ENCODE results near the gene APOD. TPM values are rescaled to one million over a fixed set of nuclear protein-coding genes. Genes with fewer than 3 reads are reported as not detected.
"Not testable (repeated sequence)": the region's sequence is repeated elsewhere in the genome, so short reads cannot be mapped to it uniquely, and the experiment has no call there.

The APOD gene
- total RNA-seq, 2 experiments from 2014 or later: not detected

GRCh38 chr3:195616681-195617080 is 32.9 kb upstream of the APOD start:
- ChIA-PET CTCF (no interaction called here), POLR2A (no interaction called here)
- ATAC-seq (no peak), DNase-seq (no peak)
- H3K36me3 Mint-ChIP-seq (ENCODE audit: low read depth): no peaks in the 10 kb centered on the region
- no peak for TF ChIP-seq CTCF (IDR thresholded peaks at IDR 0.05)
- H3K4me1 Mint-ChIP-seq (ENCODE audit: low read depth): peaks cover 19% of the 10 kb centered on the region
- intact Hi-C loops (cut with micrococcal nuclease): no loop called here
- no peak overlapping the region for H3K27ac Mint-ChIP-seq
- no peaks in the 10 kb centered on the region for H3K27me3 Mint-ChIP-seq
- H3K9me3 Mint-ChIP-seq: no peaks in the 10 kb centered on the region
- no peak overlapping the region for H3K4me3 Mint-ChIP-seq

GRCh38 chr3:195615952-195616537 is 32.3 kb upstream of the APOD start:
- CTCF ChIA-PET, ATAC-seq: not testable (repeated sequence)

GRCh38 chr3:195614672-195615504 is 31.1 kb upstream of the APOD start:
- peak; percentile 78 for ATAC-seq
- not testable (repeated sequence) for H3K9me3 Mint-ChIP-seq; H3K36me3 Mint-ChIP-seq (ENCODE audit: low read depth); H3K4me3 Mint-ChIP-seq; H3K27me3 Mint-ChIP-seq
- intact Hi-C loops (cut with micrococcal nuclease): loop anchor here (2.0 kb wide), 1 partner anchor 106 kb away; the partner anchor contains the start of gene MUC20
- ChIA-PET CTCF (interaction anchor here (1.7 kb wide), 1 partner anchor 31 kb away, joined by 3 read pairs; the partner anchor contains the start of gene APOD), POLR2A (interaction anchor here (1.0 kb wide), 2 partner anchors 31 to 106 kb away, joined by 4 to 5 read pairs; partner anchors contain the start of gene APOD)
- DNase-seq: peak; percentile 50
- H3K27ac Mint-ChIP-seq: peak overlapping the region; percentile 68
- peaks cover 20% of the 10 kb centered on the region for H3K4me1 Mint-ChIP-seq (ENCODE audit: low read depth)

More at GRCh38 chr3:195615952-195616537, 32.3 kb upstream of the APOD start:
- DNase-seq; H3K4me3 Mint-ChIP-seq; POLR2A ChIA-PET; H3K27me3 Mint-ChIP-seq; H3K9me3 Mint-ChIP-seq; H3K27ac Mint-ChIP-seq; H3K36me3 Mint-ChIP-seq (ENCODE audit: low read depth): not testable (repeated sequence)
- peaks cover 17% of the 10 kb centered on the region for H3K4me1 Mint-ChIP-seq (ENCODE audit: low read depth)
- intact Hi-C loops (cut with micrococcal nuclease): loop anchor here (2.0 kb wide), 1 partner anchor 105 kb away; the partner anchor contains the start of gene MUC20

GRCh38 chr3:195613468-195614069 is 29.8 kb upstream of the APOD start:
- peaks cover 9% of the 10 kb centered on the region for H3K9me3 Mint-ChIP-seq
- H3K27ac Mint-ChIP-seq: peak overlapping the region; percentile 68
- ATAC-seq (no peak), DNase-seq (no peak)
- peaks cover 32% of the 10 kb centered on the region for H3K4me1 Mint-ChIP-seq (ENCODE audit: low read depth)
- peaks cover 12% of the 10 kb centered on the region for H3K36me3 Mint-ChIP-seq (ENCODE audit: low read depth)
- no peaks in the 10 kb centered on the region for H3K27me3 Mint-ChIP-seq
- CTCF ChIA-PET: interaction anchor here (1.0 to 1.7 kb wide), 2 partner anchors 30 to 932 kb away, joined by 3 read pairs; partner anchors contain the start of gene APOD
- POLR2A ChIA-PET: interaction anchor here (0.6 to 1.0 kb wide), 2 partner anchors 108 to 386 kb away, joined by 3 to 5 read pairs; no protein-coding TSS in a partner anchor
- intact Hi-C loops (cut with micrococcal nuclease): loop anchor here (2.0 kb wide), 1 partner anchor 107 kb away; the partner anchor contains the start of gene MUC20
- H3K4me3 Mint-ChIP-seq: no peak overlapping the region
- no peak for TF ChIP-seq CTCF (IDR thresholded peaks at IDR 0.05)

GRCh38 chr3:195612075-195612800 is 28.5 kb upstream of the APOD start:
- H3K27me3 Mint-ChIP-seq: no peaks in the 10 kb centered on the region
- TF ChIP-seq CTCF (IDR thresholded peaks at IDR 0.05): no peak
- peaks cover 19% of the 10 kb centered on the region for H3K36me3 Mint-ChIP-seq (ENCODE audit: low read depth)
- intact Hi-C loops (cut with micrococcal nuclease): no loop called here
- H3K27ac Mint-ChIP-seq: no peak overlapping the region
- CTCF ChIA-PET: interaction anchor here (1.0 kb wide), 1 partner anchor 54 kb away, joined by 3 read pairs; no protein-coding TSS in a partner anchor
- DNase-seq (no peak), ATAC-seq (no peak)
- POLR2A ChIA-PET: interaction anchor here (0.5 kb wide), 1 partner anchor 28 kb away, joined by 3 read pairs; the partner anchor contains the start of gene APOD
- peaks cover 18% of the 10 kb centered on the region for H3K9me3 Mint-ChIP-seq
- no peak overlapping the region for H3K4me3 Mint-ChIP-seq
- H3K4me1 Mint-ChIP-seq (ENCODE audit: low read depth): peaks cover 35% of the 10 kb centered on the region

Data from activated CD8-positive, alpha-beta T cell treated with anti-CD3 and anti-CD28 coated beads for 36 hours (primary cell).